Peyer's patch (tissue), 4 donors: ENCODE data around the gene TFPT. TPM values are rescaled to one million over a fixed set of nuclear protein-coding genes. Genes with fewer than 3 reads are reported as not detected.

Source experiments
- DNase-seq, 3 donors: peaks; one replicate each; pipeline ENCODE4 v3.0.0-alpha.2; 2017 to 2019
- H3K27ac ChIP-seq, 4 donors: fragments of 200-600 bp; sonication (generic); one replicate each; pipeline ENCODE4 v1.5.1; 2016 to 2019
- H3K27me3 ChIP-seq, 2 donors: fragments of 200-600 bp; sonication (generic); one replicate each; pipeline ENCODE4 v1.5.1; 2019
- H3K36me3 ChIP-seq, 3 donors: fragments of 200-600 bp; sonication (generic); one replicate each; pipeline ENCODE4 v1.5.1; 2016 to 2019
- H3K4me1 ChIP-seq, 4 donors: fragments of 200-600 bp; sonication (generic); one replicate each; pipeline ENCODE4 v1.5.1; 2016 to 2019
- H3K4me3 ChIP-seq, 4 donors: fragments of 200-600 bp; sonication (generic); 1 replicate in 3 of 4; 2 replicates in 1 of 4; pipeline ENCODE4 v1.5.1; 2016 to 2019; ENCODE audit warnings: mild to moderate bottlenecking in 1 of 4
- H3K9me3 ChIP-seq, 4 donors: fragments of 200-600 bp; sonication (generic); one replicate each; pipeline ENCODE4 v1.5.1; 2016 to 2019; ENCODE audit warnings: mild to moderate bottlenecking in 1 of 4
- CTCF ChIP-seq, 6 experiments: fragments of 450-650 bp in 4 of 6; fragments of 200-600 bp in 2 of 6; sonication (generic) in 1 of 6; IDR thresholded peaks; one replicate each; pipeline ENCODE4 v1.5.1; 2017 to 2019; ENCODE audit warnings: antibody characterized with exemption in 6 of 6, mild to moderate bottlenecking in 3 of 6, moderate library complexity in 1 of 6
- POLR2A ChIP-seq, 2 donors: fragments of 450-650 bp; IDR thresholded peaks; one replicate each; pipeline ENCODE4 v1.5.1; 2017; ENCODE audit warnings: antibody characterized with exemption in 2 of 2, mild to moderate bottlenecking in 2 of 2, moderate library complexity in 2 of 2
- total RNA-seq, 4 donors: library from RNA; depleted of rRNA; stranded (reverse); fragments of >200 nt; gene quantifications; one replicate each; pipeline ENCODE4 v1.1.0, GENCODE V29; 2016

TFPT gene
- total RNA-seq, result 10 to 100 TPM in 2 of 4 donors, 1 to 10 TPM in 2; 9.3 to 15.7 (median 10.6) TPM

- H3K36me3 ChIP-seq, result peaks cover 0 to 37% (median 0%) of the 10 kb centered on the region in 3 donors
- no peaks in the 10 kb centered on the region for H3K27me3 ChIP-seq
Observed at GRCh38 chr19:54115109-54116063, at the start of gene TFPT, which contains the start of gene PRPF31. Gene TFPT, minus strand, starts transcription at chr19:54115657. Its CDS starts 388 bp downstream, at chr19:54115269. Gene PRPF31, plus strand, starts transcription at chr19:54115754. Its CDS starts 2,525 bp downstream, at chr19:54118279.

GRCh38 chr19:54165222-54165621 lies 49.8 kb upstream of the TFPT start:
- H3K4me1 ChIP-seq, result peaks cover 5 to 55% (median 8%) of the 10 kb centered on the region in 4 donors
- no peak overlapping the region for H3K4me3 ChIP-seq
- no peaks in the 10 kb centered on the region for H3K27me3 ChIP-seq
- TF ChIP-seq POLR2A (IDR thresholded peaks at IDR 0.05), result no peak
- TF ChIP-seq CTCF (IDR thresholded peaks at IDR 0.05), result no peak
- H3K27ac ChIP-seq, result peak overlapping the region in 1 of 4 donors; percentile 44
- no peak for DNase-seq
- no peaks in the 10 kb centered on the region for H3K9me3 ChIP-seq
- H3K36me3 ChIP-seq, result no peaks in the 10 kb centered on the region

More at GRCh38 chr19:54115109-54116063, at the start of gene TFPT, which contains the start of gene PRPF31:
- H3K4me1 ChIP-seq, result peaks cover 0 to 31% (median 14%) of the 10 kb centered on the region in 4 donors
- H3K27ac ChIP-seq, result peak within 1 kb of the TSS; percentile 76 to 91 (median 86)
- H3K9me3 ChIP-seq, result no peaks in the 10 kb centered on the region
- TF ChIP-seq CTCF (IDR thresholded peaks at IDR 0.05) (no peak), POLR2A (IDR thresholded peaks at IDR 0.05) (peak; percentile 50 to 55)
- H3K4me3 ChIP-seq, result peak within 1 kb of the TSS; percentile 64 to 81 (median 72)
- DNase-seq, result peak; percentile 95 to 99 (median 99)

- TF ChIP-seq CTCF (IDR thresholded peaks at IDR 0.05) (peak in 2 of 6 experiments; percentile 19 to 29), POLR2A (IDR thresholded peaks at IDR 0.05) (peak in 1 of 2 donors; percentile 62)
- Histone ChIP-seq H3K27ac (peak overlapping the region in 1 of 4 donors; percentile 66), H3K9me3 (no peaks in the 10 kb centered on the region), H3K4me3 (peak overlapping the region in 2 of 4 donors; percentile 2 to 48), H3K27me3 (no peaks in the 10 kb centered on the region), H3K4me1 (peaks cover 5 to 56% (median 8%) of the 10 kb centered on the region in 4 donors), H3K36me3 (no peaks in the 10 kb centered on the region)
- DNase-seq, result peak; percentile 25 to 96 (median 93)
Observed at GRCh38 chr19:54164369-54165068, 49.1 kb upstream of the TFPT start.

- Histone ChIP-seq H3K4me3 (peak overlapping the region in 3 of 4 donors; percentile 43 to 53 (median 49)), H3K4me1 (peaks cover 5 to 64% (median 16%) of the 10 kb centered on the region in 4 donors), H3K9me3 (no peaks in the 10 kb centered on the region), H3K27ac (peak overlapping the region in 3 of 4 donors; percentile 60 to 92 (median 86)), H3K36me3 (peaks cover 0 to 3% (median 0%) of the 10 kb centered on the region in 3 donors), H3K27me3 (no peaks in the 10 kb centered on the region)
- peak in 1 of 3 donors; percentile 46 for DNase-seq
- TF ChIP-seq POLR2A (IDR thresholded peaks at IDR 0.05) (no peak), CTCF (IDR thresholded peaks at IDR 0.05) (no peak)
Observed at GRCh38 chr19:54162884-54163283, 47.4 kb upstream of the TFPT start.

GRCh38 chr19:54162241-54162805 lies 46.9 kb upstream of the TFPT start:
- peak; percentile 90 to 97 (median 96) for DNase-seq
- TF ChIP-seq POLR2A (IDR thresholded peaks at IDR 0.05) (peak in 1 of 2 donors; percentile 60), CTCF (IDR thresholded peaks at IDR 0.05) (no peak)
- peak overlapping the region; percentile 27 to 53 (median 46) for H3K4me3 ChIP-seq
- H3K9me3 ChIP-seq, result no peaks in the 10 kb centered on the region
- peaks cover 5 to 64% (median 16%) of the 10 kb centered on the region in 4 donors for H3K4me1 ChIP-seq
- peaks cover 0 to 8% (median 0%) of the 10 kb centered on the region in 3 donors for H3K36me3 ChIP-seq
- H3K27me3 ChIP-seq, result no peaks in the 10 kb centered on the region
- peak overlapping the region in 3 of 4 donors; percentile 60 to 92 (median 86) for H3K27ac ChIP-seq
